Stimulated activated CD4-positive, alpha-beta T cell treated with anti-CD3 and anti-CD28 coated beads, TNF-alpha, amount 100 ng/mL, for 1 hour (primary cell): ENCODE results near the gene SP4.
"Not testable (repeated sequence)": the region's sequence is repeated elsewhere in the genome, so short reads cannot be mapped to it uniquely, and the experiment has no call there.

Experiments used
- DNase-seq, 3 donors: peaks; one replicate each; pipeline ENCODE4 v3.0.0-alpha.2; 2020; ENCODE audit warnings: low read depth in 3 of 3, low spot score in 1 of 3

Gene SP4

GRCh38 chr7:21524680-21525079, 96.8 kb downstream of the SP4 start:
- DNase-seq: no peak

GRCh38 chr7:21526007-21526406, 98.1 kb downstream of the SP4 start:
- DNase-seq: no peak

GRCh38 chr7:21526448-21526847, 98.6 kb downstream of the SP4 start:
- no peak for DNase-seq

- DNase-seq: not testable (repeated sequence)
Measured at GRCh38 chr7:21532485-21532884, 104.6 kb downstream of the SP4 start.

GRCh38 chr7:21533646-21534045, 105.8 kb downstream of the SP4 start:
- not testable (repeated sequence) for DNase-seq

- DNase-seq: not testable (repeated sequence)
Measured at GRCh38 chr7:21536445-21537118, 108.7 kb downstream of the SP4 start.

GRCh38 chr7:21538936-21539495, 111.1 kb downstream of the SP4 start:
- no peak for DNase-seq

GRCh38 chr7:21542891-21543527, 115.1 kb downstream of the SP4 start, which contains the start of gene DNAH11:
Gene DNAH11, plus strand, starts transcription at chr7:21543039. Its CDS starts 207 bp downstream, at chr7:21543246.
- DNase-seq: no peak

- no peak for DNase-seq
Measured at GRCh38 chr7:21543528-21544302, 115.8 kb downstream of the SP4 start.

- DNase-seq: no peak
Measured at GRCh38 chr7:21544303-21544656, 116.4 kb downstream of the SP4 start.

- no peak for DNase-seq
Measured at GRCh38 chr7:21544715-21545114, 116.8 kb downstream of the SP4 start.

- no peak for DNase-seq
Measured at GRCh38 chr7:21547501-21547900, 119.6 kb downstream of the SP4 start.

GRCh38 chr7:21548491-21548890, 120.6 kb downstream of the SP4 start:
- no peak for DNase-seq

GRCh38 chr7:21550076-21550475, 122.2 kb downstream of the SP4 start:
- no peak for DNase-seq

GRCh38 chr7:21550821-21551531, 123.1 kb downstream of the SP4 start:
- DNase-seq: no peak

GRCh38 chr7:21562385-21562784, 134.5 kb downstream of the SP4 start:
- no peak for DNase-seq
